RWPE1 (cell line): ENCODE data around the gene VWDE.
"Not testable (repeated sequence)": the region's sequence is repeated elsewhere in the genome, so short reads cannot be mapped to it uniquely, and the experiment has no call there.

Experiments used
- CTCF ChIA-PET: fragments of 350-600 bp; sonication (Branson Sonifier 250); formaldehyde crosslinking; extraction: SDS; loops from one replicate; lab custom pipeline; 2021; lab: Yijun Ruan, JAX
- POLR2A ChIA-PET: fragments of 400-600 bp; formaldehyde crosslinking; extraction: SDS; loops from one replicate; lab custom pipeline; 2020; ENCODE audit warnings: antibody characterized with exemption; ENCODE audit not compliant: low non-redundant PET; lab: Yijun Ruan, JAX
- DNase-seq: peaks from one replicate; pipeline ENCODE4 v3.0.0; 2012; ENCODE audit warnings: low spot score
- H3K27ac ChIP-seq: fragments of 450-650 bp; 2 replicates; pipeline ENCODE4 v1.5.1; 2017
- CTCF ChIP-seq: fragments of 450-650 bp; conservative IDR thresholded peaks from 2 replicates; pipeline ENCODE4 v1.5.1; 2017; ENCODE audit warnings: low read depth, mild to moderate bottlenecking

VWDE gene

DNA sequence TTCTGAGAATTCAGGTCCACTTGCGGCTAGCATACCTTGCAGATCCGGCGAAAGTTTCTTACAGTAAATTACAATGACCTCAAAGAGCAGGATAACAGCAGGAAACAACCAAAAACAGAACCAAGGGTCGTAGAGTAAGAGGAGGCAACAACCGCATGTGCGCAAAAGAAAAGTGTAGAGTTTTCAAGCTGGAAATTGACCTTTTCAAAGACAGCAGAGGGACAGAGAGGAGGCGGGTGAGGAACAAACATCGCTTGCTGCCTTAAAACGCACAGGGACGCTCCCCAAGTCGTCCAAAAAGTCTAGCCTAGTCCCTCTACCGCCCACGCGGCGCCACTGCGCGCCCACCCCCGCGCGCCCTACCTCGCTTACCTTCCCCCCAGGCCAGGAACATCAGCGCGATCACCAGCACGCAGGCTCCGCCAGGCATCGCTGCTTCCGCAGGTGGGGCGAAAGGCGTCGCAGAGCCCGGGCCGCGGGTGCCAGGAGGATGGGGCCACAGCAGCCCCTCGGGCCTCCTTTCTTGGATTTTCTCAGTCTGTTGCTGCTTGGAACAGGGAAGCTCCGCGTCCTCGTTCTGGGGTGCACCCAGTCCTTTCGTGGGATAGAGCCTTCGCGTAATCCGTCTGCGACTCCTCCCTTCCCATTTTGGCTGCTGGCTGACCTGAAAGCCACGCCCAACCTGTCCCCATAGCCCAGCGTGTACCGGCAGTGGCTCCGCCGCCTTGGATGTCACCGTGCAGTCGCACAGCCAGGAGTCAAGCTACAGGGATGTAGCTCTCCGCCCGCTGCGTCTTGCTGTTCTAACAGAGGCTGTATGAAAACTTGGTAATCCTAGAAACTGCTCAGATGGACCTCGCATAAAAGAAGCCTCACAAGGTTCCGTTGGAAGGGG, at the start of gene VWDE:
VWDE (minus strand) TSS at position 579 of the 895 bp plus-strand sequence; CDS start at position 430, 149 bp downstream.
- ChIA-PET CTCF (interaction anchor here (0.8 to 2.5 kb wide), 3 partner anchors 13 to 87 kb away, joined by 3 to 11 read pairs (median 3); no protein-coding TSS in a partner anchor), POLR2A (no interaction called here)
- H3K27ac ChIP-seq = no peak within 1 kb of the TSS
- no peak for TF ChIP-seq CTCF
- peak; percentile 42 for DNase-seq

DNA sequence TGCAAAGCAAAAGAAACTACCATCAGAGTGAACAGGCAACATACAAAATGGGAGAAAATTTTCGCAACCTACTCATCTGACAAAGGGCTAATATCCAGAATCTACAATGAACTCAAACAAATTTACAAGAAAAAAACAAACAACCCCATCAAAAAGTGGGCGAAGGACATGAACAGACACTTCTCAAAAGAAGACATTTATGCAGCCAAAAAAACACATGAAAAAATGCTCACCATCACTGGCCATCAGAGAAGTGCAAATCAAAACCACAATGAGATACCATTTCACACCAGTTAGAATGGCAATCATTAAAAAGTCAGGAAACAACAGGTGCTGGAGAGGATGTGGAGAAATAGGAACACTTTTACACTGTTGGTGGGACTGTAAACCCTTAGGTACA, 49.5 kb upstream of the VWDE start:
- POLR2A ChIA-PET, DNase-seq, H3K27ac ChIP-seq: not testable (repeated sequence)
- CTCF ChIA-PET = interaction anchor here (0.8 kb wide), 1 partner anchor 72 kb away, joined by 4 read pairs; no protein-coding TSS in a partner anchor

- POLR2A ChIA-PET = no interaction called here
- no peak for TF ChIP-seq CTCF
- CTCF ChIA-PET = interaction anchor here (0.6 kb wide), 1 partner anchor 18 kb away, joined by 3 read pairs; no protein-coding TSS in a partner anchor
- no peak for DNase-seq
- H3K27ac ChIP-seq = no peak overlapping the region
Measured at GRCh38 chr7:12450615-12451014, 47.0 kb upstream of the VWDE start.

- no peak for DNase-seq
- H3K27ac ChIP-seq = no peak overlapping the region
- TF ChIP-seq CTCF = no peak
- ChIA-PET POLR2A (no interaction called here), CTCF (no interaction called here)
Measured at GRCh38 chr7:12444785-12445184, 41.1 kb upstream of the VWDE start.

DNA sequence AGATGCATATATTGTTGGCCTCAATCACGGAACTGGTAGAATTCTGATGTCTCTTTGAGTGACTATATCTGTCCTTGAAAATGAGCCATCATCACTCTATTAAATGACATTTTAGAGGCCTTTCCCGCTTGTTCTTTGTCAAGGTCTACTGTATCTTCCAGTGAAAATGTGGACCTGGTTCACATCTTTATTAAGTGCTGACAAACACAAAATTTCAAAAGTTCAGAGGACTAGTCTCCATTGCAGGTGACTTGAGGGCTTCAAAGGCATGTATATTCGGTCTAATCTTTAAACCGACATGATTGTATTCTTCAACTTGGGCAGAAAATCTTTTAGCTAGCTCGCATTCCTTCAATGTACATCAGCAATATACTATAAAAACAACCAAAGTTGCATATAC, 36.6 kb upstream of the VWDE start:
- ChIA-PET POLR2A (no interaction called here), CTCF (no interaction called here)
- TF ChIP-seq CTCF = no peak
- no peak for DNase-seq
- no peak overlapping the region for H3K27ac ChIP-seq

GRCh38 chr7:12436896-12437535, 33.4 kb upstream of the VWDE start:
- H3K27ac ChIP-seq = no peak overlapping the region
- ChIA-PET CTCF (interaction anchor here (0.6 to 1.1 kb wide), 3 partner anchors 22 to 54 kb away, joined by 3 read pairs; no protein-coding TSS in a partner anchor), POLR2A (no interaction called here)
- no peak for TF ChIP-seq CTCF
- no peak for DNase-seq
